ENCODE results near the gene PALM2AKAP2. TPM values are rescaled to one million over a fixed set of nuclear protein-coding genes. Genes with fewer than 3 reads are reported as not detected.

Gene PALM2AKAP2
- total and polyA plus RNA-seq, 10 of the 15 experiments (the other 5 are each of a cell fraction or from before 2014, with no cell fraction given), result 0.01 TPM; not detected in 9

- ChIA-PET SMC1A (ENCODE audit: uncharacterized antibody, unreplicated experiment) (no interaction called here), RAD21 (ENCODE audit: unreplicated experiment) (interaction anchor here (1.2 kb wide), 1 partner anchor 241 kb away, joined by 6 read pairs; no protein-coding TSS in a partner anchor), CTCF (interaction anchor here (1.0 to 4.9 kb wide), 4 partner anchors 12 to 399 kb away, joined by 3 to 71 read pairs (median 12); no protein-coding TSS in a partner anchor), POLR2A (no interaction called here)
- ATAC-seq (no peak), DNase-seq (ENCODE audit: low read depth, low spot score) (no peak), FAIRE-seq (no peak)
- Histone ChIP-seq H3K4me2 (ENCODE audit: control insufficient read depth, insufficient read depth) (no peak overlapping the region), H3K9me3 (replicated peaks; ENCODE audit: control insufficient read depth, insufficient read depth, low read length) (no peaks in the 10 kb centered on the region), H3K4me3 (no peak overlapping the region), H4K20me1 (ENCODE audit: control insufficient read depth, insufficient read depth) (no peaks in the 10 kb centered on the region; the same call in 1 of the 2 replicates), H3K36me3 (ENCODE audit: control insufficient read depth in 2 of 2, insufficient read depth in 2 of 2, low read length in 1 of 2) (no peaks in the 10 kb centered on the region), H3K27ac (ENCODE audit: control insufficient read depth, insufficient read depth) (no peak overlapping the region), H3K4me1 (ENCODE audit: control insufficient read depth, insufficient read depth, low read length) (no peaks in the 10 kb centered on the region), H2AFZ (ENCODE audit: control insufficient read depth, low read depth, low read length) (no peak overlapping the region), H3K79me2 (ENCODE audit: control insufficient read depth, insufficient read depth, low read length) (no peaks in the 10 kb centered on the region), H3K27me3 (replicated peaks in 1 of 2; ENCODE audit: control insufficient read depth in 2 of 2, insufficient read depth in 2 of 2, low read length in 1 of 2) (peaks cover 0 to 6% of the 10 kb centered on the region in 2 experiments; a peak in 1 of 4 replicates), H3K9ac (ENCODE audit: control insufficient read depth, insufficient read depth, low read length) (no peak overlapping the region)
- in situ Hi-C loops (cut with MboI) (loop anchor here (25.0 kb wide), 1 partner anchor 228 kb away; no protein-coding TSS in a partner anchor), intact Hi-C loops (cut with micrococcal nuclease; ENCODE audit: unreplicated experiment) (loop anchor here (5.0 kb wide), 1 partner anchor 242 kb away; no protein-coding TSS in a partner anchor)
- no peak for TF ChIP-seq RCOR1 (conservative IDR thresholded peaks at IDR 0.05; ENCODE audit: low read depth, low read length)
- TF ChIP-seq HDGF (IDR thresholded peaks at IDR 0.05), result no peak
- no peak for TF ChIP-seq CHD2 (IDR thresholded peaks at IDR 0.05; ENCODE audit: borderline replicate concordance, low read depth, low read length)
- TF ChIP-seq MAX (IDR thresholded peaks at IDR 0.05; ENCODE audit: low read depth, low read length), result no peak
- no peak for TF ChIP-seq MXI1 (IDR thresholded peaks at IDR 0.05; ENCODE audit: low read depth, low read length)
- TF ChIP-seq TAF1 (IDR thresholded peaks at IDR 0.05; ENCODE audit: borderline replicate concordance, low read depth, low read length), result no peak
- TF ChIP-seq SREBF2 (IDR thresholded peaks at IDR 0.05; ENCODE audit: low read length), result no peak
- TF ChIP-seq SKIL (IDR thresholded peaks at IDR 0.05; ENCODE audit: low read depth, poor library complexity, severe bottlenecking), result no peak
- TF ChIP-seq CTCF (IDR thresholded peaks at IDR 0.05 in 2 of 3, conservative IDR thresholded peaks at IDR 0.05 in 1 of 3; ENCODE audit: control insufficient read depth in 2 of 3, extremely low read depth in 1 of 3, insufficient read depth in 1 of 3, low read depth in 3 of 3, low read length in 3 of 3), result no peak
- no TSS peak for BruUV-seq (replicated peaks)
These were observed 35.5 kb downstream of the PALM2AKAP2 start for GRCh38 chr9:109815366-109815947.
